Activated T-helper 9 cell treated with anti-CD3 and anti-CD28 coated beads, Interleukin-2, amount 50 U/mL, for 16 hours (primary cell): ENCODE data around the gene GSKIP.
"Not testable (repeated sequence)": the region's sequence is repeated elsewhere in the genome, so short reads cannot be mapped to it uniquely, and the experiment has no call there.

Source experiments
- DNase-seq: peaks from one replicate; pipeline ENCODE4 v3.0.0-alpha.2; 2020; ENCODE audit warnings: low read depth

Gene GSKIP

GRCh38 chr14:96362965-96363750 lies at the start of gene GSKIP, which contains the start of gene ATG2B:
Gene GSKIP, plus strand, starts transcription at chr14:96363526. Its CDS starts 18,722 bp downstream, at chr14:96382248.
Gene ATG2B, minus strand, starts transcription at chr14:96363341. Its CDS starts 365 bp downstream, at chr14:96362976.
- peak; percentile 96 for DNase-seq

GRCh38 chr14:96316087-96316486 lies 47.2 kb upstream of the GSKIP start:
- DNase-seq, result no peak

GRCh38 chr14:96318836-96319235 lies 44.5 kb upstream of the GSKIP start:
- no peak for DNase-seq

GRCh38 chr14:96320605-96321004 lies 42.7 kb upstream of the GSKIP start:
- DNase-seq, result no peak

GRCh38 chr14:96324219-96324618 lies 39.1 kb upstream of the GSKIP start:
- DNase-seq, result no peak

GRCh38 chr14:96338551-96338950 lies 24.8 kb upstream of the GSKIP start:
- DNase-seq, result no peak

- no peak for DNase-seq
Observed at GRCh38 chr14:96341323-96341722, 22.0 kb upstream of the GSKIP start.

- DNase-seq, result no peak
Observed at GRCh38 chr14:96345669-96346068, 17.7 kb upstream of the GSKIP start.

GRCh38 chr14:96347957-96348356 lies 15.4 kb upstream of the GSKIP start:
- not testable (repeated sequence) for DNase-seq

- DNase-seq, result no peak
Observed at GRCh38 chr14:96349286-96350075, 13.8 kb upstream of the GSKIP start.

- no peak for DNase-seq
Observed at GRCh38 chr14:96351986-96352385, 11.3 kb upstream of the GSKIP start.

- no peak for DNase-seq
Observed at GRCh38 chr14:96352708-96353107, 10.6 kb upstream of the GSKIP start.

- DNase-seq, result no peak
Observed at GRCh38 chr14:96354246-96354645, 9.1 kb upstream of the GSKIP start.

GRCh38 chr14:96357216-96357615 lies 6.1 kb upstream of the GSKIP start:
- no peak for DNase-seq

- no peak for DNase-seq
Observed at GRCh38 chr14:96359959-96360358, 3.4 kb upstream of the GSKIP start.

GRCh38 chr14:96362071-96362964 lies 1.0 kb upstream of the GSKIP start:
- DNase-seq, result peak; percentile 22

GRCh38 chr14:96363751-96364336 lies 518 bp downstream of the GSKIP start:
- peak; percentile 5 for DNase-seq

GRCh38 chr14:96364962-96365361 lies 1.6 kb downstream of the GSKIP start:
- no peak for DNase-seq

- no peak for DNase-seq
Observed at GRCh38 chr14:96368534-96368933, 5.2 kb downstream of the GSKIP start.

GRCh38 chr14:96370528-96370927 lies 7.2 kb downstream of the GSKIP start:
- DNase-seq, result no peak

GRCh38 chr14:96373538-96373937 lies 10.2 kb downstream of the GSKIP start:
- no peak for DNase-seq

GRCh38 chr14:96376093-96376492 lies 12.8 kb downstream of the GSKIP start:
- no peak for DNase-seq
